Measurements from ENCODE around the gene ZNF618.

ZNF618 gene

DNA sequence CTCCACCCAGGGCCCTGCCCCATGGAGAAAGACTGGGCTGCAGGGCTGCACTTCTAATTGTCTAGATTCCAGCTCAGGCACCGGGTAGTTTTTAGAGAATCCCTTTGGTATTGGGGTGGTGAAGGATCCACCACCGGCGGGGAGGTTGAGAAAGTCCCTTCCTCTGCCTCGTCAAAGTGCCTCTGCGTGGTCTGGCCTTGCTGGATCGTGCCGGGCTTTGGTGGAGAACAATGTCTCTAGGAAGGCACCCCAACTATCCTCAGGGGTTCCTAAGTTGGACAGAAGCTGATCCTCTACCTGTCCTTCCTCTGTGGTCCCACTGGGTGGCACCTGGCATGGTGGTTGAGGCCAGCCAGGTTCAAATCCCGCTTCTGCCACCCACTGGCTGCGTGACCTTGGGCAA is 209.3 kb downstream of the ZNF618 start:
- DNase-seq: no peak

DNA sequence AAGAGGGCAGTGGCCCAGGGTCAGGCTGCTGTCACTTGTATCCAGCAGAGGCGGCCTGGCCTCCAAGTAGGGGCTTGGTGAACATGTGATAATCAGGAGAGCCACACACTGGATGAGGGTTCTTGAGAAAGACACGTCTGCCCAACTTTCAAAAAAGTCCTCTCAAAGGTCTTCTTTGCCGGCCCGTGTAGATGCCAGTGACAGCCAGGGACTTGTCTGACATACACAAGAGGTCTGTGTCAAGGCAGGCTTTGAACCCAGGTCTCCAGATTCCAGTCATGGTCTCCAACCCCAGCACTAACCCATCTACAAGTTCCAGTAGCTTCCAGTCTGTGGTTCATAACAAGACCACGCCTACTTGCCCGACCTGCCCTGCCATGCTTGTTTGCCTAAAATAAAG is 209.9 kb downstream of the ZNF618 start:
- DNase-seq: no peak

DNA sequence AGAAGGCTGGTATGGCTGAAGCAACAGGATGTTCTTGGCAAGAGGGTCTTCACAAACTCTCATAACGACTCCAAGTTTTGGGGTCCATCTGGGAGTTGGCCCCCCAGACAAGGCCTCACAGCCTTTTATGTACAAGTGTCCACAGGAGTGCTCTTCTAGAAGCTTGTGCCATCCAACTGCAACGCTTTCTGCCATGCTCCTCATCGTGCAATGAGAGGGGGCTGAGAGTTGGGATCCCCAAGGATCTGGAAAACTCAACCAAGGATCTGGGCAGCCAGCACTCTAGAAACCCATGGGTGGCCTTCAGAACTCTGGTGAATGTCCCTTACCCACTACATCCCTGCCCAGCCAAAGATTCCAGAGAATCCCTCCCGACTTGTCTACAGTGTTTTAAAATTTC is 210.5 kb downstream of the ZNF618 start:
- DNase-seq: no peak

DNA sequence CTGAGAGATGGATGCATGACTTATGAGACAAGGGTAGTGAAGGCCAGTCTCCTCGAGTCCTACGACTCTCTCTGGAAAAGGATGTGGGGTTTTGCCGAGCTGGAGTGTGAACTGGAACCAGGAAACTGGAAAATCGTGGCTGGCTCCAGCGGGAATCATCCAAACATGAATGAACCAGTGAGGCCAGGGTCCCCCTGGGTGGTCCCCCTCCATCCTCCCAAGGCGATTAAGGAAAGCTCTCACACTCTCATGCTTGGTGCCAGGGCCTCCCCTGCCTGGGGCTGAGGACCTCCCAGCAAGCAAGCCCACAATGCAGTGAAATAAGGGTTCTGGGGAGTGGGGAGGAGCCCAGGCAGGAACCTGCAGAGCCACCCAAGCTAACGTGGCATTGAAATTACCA is 211.6 kb downstream of the ZNF618 start:
- DNase-seq: no peak

DNA sequence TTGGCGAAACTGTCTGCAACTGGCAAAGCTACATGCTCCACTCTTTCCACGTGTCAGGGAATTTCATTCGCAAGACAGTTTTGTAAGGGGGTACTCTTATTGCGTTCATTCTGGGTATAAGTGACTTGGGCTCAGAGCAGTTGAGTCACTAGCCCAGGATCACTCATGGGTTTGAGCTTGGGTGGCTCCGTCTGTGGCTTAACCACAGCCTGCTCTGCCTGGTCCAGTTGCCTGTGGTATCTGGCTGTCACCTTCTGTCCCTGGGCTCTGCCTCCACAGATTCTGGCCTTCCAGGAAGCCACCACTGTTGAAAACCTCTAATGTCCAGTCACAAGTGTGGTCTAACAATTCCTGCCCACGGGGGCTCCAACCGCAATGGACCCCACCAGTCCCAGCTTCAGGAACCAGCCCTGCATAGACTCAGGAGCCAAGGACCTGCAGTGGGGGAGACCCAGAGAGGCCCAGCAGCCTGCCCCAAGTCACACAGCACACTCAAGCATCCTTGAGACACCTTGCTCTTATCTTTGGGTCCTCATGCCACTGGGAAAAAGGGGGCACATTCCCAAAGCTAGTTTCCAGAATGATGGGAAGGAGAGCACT is 212.6 kb downstream of the ZNF618 start:
- DNase-seq: no peak

DNA sequence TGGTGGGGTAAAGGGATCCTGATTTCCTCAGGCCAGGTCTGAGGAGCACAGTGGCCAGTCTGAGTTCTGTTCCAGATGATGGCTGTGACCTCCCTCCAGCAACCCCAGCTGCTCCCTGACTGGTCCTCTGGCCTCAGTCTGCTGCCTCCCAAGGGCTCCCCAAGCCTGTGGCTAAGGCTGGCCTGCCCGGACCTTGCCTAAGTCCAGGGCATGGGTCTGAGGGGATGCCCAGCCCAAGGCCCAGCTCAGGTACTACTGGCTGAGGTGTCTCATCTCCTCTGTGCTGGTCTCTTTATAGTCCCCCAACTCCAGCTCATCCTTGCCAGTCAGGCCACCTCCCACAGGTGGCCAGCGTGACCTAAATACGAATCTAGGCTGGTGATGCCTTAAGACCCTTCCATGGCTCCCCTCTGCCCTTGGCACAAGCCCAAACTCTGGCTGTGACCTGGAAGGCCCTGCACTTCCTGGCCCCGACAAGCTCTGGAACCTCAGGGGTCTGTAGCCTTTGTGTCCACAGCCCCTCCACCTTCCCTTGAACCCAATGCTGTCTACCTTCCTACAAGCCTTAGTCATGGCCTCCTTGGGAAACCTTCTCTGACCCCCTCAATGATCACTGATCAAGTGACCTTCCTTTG is 213.2 kb downstream of the ZNF618 start:
- DNase-seq: no peak

DNA sequence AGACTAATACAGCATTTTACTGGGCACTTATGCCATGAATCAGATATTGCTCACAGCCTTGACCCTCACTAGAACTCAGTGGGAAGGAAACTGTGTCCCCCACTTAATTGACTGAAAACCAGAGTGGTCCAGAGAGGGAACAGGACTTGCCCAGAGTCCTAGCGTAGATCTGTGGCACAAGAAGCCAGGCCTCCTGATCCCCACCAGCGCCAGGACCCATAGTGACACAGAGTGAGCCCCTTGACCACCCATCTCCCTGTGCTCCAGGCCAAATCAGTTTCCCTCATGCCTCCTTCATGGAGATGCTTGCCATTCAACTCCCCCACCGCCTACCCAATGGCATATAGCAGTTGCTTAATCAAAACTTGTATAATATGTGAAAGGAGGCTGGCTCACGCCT is 214.7 kb downstream of the ZNF618 start:
- no peak for DNase-seq

DNA sequence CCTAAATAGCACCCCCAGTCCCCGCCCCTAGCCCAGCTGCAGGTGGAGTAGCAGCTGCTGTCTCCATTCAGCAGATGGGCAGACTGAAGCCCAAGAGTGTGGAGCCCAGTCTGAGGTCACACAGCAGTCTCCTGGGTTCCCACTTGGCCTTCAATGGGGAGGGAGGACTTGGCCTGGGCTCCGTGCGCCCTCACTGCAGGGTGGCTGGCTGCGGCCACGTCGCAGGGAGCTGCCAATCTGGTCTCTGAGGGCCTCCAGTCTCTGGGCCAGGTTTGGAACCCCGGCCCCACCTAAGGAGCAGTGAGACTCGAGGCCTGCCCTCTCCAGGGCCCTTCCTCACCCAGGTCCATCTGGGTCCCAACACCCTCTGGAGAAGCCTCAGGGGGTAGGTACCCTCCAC is 215.6 kb downstream of the ZNF618 start:
- DNase-seq: no peak

DNA sequence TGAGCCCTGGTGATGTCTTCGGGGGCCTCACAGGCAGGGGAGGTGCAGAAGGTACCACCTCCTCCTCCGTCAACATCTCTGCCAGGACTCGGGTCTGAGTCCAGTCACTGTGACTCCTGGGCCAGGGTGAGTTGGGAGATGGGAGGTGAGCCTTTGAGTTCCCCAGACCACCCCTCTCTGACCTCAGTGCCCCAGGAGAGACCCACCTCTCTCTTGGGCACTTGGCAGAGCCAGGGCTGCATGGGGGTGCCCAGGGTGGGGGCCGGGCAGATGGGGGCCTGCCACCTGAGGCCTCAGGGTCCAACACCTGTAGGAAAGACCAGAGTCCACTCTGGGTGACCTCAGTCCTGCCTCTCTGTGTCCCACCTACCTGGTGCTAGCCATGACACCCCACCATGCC is 216.2 kb downstream of the ZNF618 start:
- DNase-seq: no peak

DNA sequence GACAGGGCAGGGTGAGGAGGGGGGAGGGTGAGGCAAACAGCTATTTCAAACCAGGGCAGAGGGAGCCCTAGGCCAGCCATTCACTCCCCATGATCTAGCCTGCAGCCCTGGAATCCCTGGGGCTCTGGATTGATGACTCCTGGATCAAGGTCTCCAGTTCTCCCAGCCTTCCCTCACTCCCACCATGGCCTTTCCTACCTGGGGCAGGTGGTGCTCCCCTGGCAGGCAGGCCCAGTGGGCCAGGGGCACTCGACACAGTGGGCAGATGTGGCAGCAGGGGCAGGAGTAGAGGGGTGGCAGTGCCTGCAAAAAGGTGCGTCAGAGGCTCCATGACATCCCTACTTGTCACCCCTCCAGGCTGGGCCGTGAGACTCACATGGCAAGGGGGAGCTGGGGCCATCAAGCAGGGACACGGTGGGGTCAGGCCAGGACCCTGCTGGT is 216.9 kb downstream of the ZNF618 start:
- no peak for DNase-seq

DNA sequence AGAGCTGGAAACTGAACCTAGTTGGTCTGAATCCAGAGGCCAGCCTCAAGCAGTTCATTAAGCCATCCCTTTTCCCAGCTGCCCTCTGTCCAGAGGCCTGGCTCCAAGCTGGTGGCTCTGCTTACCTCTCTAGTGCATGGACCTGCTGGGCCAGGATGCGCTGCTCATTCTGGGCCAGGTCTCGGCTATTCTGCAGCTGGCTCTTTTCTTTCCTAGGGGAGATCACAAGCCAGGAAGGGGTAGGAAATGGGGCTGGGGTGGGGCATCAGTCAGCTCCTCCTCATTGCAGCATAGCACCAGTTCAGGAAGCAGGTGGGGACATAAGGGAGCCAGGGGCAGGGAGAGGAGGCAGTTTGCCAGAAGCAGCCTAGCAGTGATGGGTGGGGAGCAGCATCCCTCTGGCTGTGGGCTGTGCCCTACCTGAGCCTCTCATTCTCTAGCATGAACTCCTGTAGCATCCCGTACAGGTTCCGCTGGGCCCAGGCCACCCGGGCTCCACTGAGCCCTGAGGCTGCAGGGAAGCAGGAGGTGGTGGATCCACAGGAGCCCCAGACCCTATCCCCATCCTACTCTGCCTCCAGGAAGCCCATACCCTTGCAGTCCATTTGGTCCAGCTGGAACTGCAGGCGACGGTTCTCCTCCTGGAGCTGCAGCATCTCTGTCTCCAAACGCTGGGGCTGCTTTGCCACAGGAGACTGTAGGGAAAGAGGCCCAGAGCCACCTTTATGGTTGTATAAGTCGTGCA is 217.8 kb downstream of the ZNF618 start:
- no peak for DNase-seq

DNA sequence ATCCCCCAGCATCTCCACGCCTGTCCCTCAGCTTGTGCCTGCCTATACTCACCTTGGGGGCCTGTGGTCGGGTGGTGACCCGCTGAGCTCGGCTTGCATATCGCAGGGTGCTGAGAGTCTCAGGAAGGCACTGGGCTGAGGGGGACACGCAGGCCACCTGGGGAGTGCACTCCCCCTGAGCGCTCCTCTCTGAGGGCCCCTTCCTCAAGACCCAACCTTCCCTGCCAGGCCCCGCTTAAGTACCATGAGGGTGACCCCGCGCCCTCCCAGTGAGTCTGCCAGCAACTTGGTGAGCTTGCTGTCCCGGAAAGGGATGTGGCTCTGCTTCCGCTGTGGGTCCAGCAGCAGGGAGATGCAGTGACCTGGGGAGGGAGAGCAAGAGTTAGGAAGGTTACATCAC is 218.9 kb downstream of the ZNF618 start:
- no peak for DNase-seq

DNA sequence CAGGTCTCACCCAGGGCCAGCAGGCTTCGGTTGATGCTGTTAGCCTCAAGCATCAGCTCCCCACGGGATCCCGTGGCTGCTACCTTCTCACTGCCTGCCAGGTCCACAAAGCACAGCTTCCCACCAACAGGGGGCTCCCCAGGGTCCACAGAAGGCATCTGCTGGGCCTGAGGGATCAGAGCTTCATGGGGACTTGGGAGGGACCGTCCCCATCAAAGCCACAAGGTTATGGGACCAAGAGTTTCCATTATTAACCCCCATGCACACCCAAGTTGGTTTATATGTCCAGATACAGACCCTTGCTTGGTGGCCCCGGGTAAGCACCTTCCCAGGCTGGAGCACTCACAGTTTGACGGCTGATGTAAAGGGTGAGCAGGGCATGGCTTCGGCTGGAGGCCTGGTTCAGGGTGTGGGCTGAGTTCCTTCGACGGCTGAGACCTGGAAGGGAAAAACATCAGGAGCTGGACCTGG is 220.0 kb downstream of the ZNF618 start:
- DNase-seq: no peak

DNA sequence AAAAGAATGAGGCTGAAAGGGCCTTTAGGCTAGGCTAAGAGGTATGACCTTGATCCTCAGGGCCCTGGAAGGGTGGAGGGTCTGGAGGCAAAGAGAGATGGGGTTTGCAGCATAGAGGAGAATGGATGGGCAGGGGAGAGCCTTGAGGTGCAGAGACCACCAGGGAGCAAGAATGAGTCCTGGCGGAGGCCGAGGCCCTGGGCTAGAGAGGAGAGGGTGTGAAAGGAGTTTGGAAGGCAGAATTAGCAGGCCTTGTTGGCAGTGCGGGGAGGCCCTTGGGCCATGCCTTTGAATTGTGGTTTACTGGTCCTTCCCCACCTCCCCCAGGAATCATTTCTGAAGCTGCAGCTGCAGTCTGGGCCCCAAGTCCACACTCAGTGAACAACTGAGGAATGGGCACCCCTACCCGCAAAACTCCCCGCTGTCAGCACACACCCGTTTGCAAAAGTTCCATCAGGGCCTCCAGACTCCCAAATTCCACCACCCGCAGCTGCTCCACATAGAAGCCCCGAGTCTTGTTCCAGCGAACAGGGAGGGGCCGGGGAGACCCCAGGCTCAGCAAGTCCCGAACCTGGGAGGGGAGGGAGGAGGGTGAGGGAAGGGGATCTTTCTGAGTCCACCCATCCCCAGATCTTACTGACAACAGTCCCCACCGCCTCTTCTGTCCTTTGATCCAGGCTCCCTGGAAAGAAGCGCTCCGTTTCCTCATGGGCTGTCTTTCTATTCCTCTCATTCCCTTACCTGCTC is 220.9 kb downstream of the ZNF618 start:
- DNase-seq: no peak

DNA sequence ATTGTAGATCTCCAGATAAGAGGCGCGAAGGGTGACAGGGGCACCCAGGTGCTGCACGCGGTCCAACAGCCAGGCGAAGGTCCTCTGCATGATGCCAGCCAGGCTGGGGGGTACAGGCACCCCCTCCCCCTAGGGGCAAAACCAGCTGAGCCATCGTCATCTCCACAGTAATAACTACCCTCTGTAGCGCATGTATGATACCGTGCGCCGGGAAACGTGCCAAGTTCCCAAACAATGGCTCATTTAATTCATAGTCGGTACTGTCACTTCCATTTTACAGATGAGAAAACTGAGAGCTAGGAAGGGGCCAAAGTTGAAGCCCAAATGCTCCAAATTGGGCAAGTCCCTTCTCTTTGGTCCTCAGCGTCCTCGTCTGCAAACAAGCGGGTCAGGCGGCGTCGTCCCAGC is 221.5 kb downstream of the ZNF618 start:
- DNase-seq: no peak

DNA sequence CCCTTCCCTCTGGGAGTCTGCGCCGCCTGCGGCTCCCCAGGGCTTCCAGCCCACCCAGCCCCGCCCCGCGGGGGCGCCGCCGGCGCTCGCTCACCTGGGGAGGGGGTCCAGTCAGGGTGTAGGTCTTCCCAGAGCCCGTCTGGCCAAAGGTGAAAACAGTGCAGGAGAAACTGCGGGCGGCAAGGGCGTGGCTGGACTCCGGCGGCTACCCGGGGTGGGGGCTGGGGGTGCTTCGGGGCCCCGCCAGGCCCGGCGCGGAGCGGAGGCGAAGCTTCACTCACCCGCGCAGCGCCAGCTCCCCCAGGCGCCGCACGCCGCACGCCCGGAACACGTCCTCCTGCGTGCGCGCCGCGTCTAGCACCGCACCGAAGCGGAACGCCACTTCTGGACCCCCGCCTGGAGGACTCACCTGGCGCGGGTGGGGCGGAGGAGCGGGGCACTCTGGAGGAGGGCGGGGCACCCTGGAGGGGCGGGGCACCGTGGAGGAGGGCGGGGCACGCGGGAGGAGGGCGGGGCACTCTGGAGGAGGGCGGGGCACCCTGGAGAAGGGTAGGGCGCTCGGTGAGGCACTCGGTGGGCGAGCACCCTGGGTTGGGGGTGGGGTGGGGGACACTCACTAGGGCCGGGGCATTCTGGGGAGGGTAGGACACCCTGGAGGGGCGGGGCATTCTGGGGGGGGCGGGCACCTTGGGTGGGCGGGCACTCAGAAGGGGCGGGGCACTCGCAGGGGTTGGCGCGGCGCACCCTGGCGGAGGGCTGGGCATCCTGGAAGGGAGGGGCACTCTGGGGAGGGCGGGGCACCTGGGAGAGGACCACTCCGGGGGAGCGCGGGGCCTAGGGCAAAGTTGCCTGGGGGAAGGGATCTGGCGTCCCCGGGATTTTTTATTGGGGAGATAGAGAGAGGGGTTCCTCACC is 222.2 kb downstream of the ZNF618 start:
- DNase-seq: no peak

DNA sequence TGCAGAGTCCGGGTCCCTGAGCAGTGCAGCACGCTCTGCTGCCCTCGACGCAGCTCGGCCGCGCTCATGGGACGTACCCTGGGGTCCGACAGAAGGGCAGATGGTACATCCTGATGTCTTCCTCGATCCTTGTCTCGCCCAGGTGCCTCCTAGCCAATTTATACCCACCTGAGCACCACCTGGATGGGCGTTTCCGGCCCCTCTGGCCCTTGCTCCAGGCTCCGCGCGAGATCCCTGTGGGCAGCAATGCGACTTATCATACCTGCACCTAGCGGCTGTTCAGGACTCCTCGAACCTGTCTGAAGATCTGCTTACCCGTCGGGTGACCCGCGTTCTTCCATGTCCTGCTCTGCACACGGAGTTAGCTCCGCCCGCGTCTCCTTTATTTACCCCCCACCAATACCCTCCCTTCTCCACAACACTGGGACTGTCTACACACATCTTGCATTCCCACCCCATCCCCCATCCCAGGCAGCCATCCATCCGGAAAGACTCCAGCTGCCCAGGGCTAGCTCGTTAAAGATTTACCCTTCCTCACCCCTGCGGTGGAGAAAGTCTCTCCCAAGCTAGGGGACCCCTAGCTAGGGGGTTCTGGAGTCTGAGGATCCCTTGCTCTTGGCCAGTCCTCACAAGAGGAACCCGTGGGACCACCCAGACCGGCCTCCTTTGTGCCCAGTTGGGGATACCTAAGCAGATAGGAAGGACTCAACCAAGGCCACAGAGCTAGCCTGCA is 223.0 kb downstream of the ZNF618 start, which contains the start of gene KIF12:
Gene KIF12 (minus strand): TSS at position 357 of the 733 bp plus-strand sequence. CDS start 16 bp downstream, at position 341.
- DNase-seq: no peak

DNA sequence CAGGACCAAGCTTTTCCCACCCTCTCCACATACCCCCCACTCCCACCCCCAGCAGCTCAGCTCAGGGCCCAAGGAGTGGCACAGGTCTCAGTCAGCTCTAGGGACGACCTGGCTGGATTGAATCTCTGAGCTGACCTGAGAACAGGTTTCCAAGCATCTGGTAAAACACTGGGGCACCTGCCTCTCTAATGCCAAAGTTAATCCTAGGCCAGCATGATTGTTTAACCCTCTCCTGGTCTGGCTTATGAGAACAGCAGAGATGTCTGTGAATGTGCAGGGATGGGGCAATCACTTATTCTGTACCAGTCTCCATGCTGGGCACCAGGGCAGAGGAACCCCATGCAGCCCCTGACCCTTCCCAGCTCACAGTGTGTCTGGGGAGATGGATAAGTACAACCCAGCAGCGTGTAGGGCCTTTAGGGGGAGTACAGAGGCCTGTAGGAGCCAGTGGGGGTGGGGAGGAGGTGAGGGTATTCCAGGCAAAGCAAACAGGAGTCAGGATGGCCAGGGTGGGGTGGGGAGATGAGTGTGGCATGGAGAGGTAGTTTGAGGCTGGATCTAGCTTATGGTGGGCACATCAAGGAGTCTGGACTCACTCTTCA is 223.7 kb downstream of the ZNF618 start:
- no peak for DNase-seq

DNA sequence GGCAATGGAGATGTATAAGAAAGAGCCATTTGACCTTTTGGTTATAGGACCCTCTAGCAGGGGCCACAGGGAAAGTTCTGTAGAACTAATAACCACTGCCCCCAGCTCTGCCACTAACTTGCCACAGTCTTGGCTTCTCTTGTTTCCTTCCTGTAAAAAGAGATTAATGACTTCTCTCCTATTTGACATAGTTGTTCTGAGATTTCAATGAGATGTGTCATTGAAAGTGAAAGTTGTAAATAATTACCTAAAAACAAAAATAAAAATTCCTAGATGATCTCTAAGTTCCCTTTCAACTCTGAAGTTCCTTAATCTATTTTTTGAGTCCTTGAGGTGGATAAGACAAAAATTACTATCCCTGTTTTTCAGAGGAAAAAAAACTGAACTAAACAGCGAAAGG is 224.4 kb downstream of the ZNF618 start:
- DNase-seq: no peak

DNA sequence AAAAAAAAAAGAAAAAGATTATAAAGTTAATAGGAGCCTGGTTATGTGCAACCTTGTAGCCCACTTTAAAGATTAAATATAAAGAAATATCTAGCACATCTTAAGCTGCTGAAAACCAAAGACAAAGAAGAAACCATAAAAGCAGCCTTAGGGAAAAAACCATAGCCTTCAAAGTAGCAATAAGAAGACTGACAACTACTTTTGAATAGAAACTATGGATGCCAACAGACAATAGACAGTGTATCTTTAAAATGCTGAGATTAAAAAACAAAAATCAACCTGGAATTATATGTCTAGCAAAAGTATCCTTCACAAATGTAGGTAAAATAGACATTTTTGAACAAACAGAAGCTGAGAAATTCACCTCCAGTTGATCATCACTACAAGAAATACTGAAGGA is 226.4 kb downstream of the ZNF618 start:
- DNase-seq: no peak

DNA sequence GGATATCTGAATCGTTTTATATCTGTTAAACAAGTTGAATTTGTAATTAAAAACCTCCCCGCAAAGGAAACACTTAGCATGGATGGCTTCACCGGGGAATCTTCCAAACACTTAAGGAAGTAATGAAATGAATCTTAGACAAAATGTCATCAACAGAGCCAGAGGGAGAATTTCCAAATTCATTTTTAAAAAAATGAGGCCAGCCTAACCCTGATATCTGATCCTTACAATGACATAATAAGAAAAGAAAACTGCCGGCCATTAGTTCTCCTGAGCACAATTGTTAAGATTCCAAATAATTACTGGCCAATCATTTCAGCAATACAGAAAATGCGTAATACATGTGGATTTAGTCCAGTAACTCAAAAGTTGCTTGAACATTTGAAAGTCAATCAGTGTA is 229.1 kb downstream of the ZNF618 start:
- DNase-seq: no peak
